SK-N-SH treated with all-trans-retinoic acid at 6 μM for 48 hours (cell line): ENCODE results near the gene FGF14.

Experiments used
- ARNTL ChIP-seq: fragments of 450-650 bp; formaldehyde crosslinking; IDR thresholded peaks from 2 replicates; pipeline ENCODE4 v1.5.0; 2020; ENCODE audit warnings: low read depth, mild to moderate bottlenecking, moderate library complexity, borderline replicate concordance
- CSDC2 ChIP-seq: fragments of 250-450 bp; sonication (Bioruptor Pico); IDR thresholded peaks from 2 replicates; pipeline ENCODE4 v1.5.0; 2020; ENCODE audit warnings: mild to moderate bottlenecking, moderate library complexity
- ESRRG ChIP-seq: fragments of 250-450 bp; sonication (Bioruptor Pico); IDR thresholded peaks from 2 replicates; pipeline ENCODE4 v1.6.1; 2021; ENCODE audit warnings: mild to moderate bottlenecking
- TOX ChIP-seq: fragments of 250-450 bp; sonication (Bioruptor Pico); IDR thresholded peaks from 2 replicates; pipeline ENCODE4 v1.8.0; 2021; ENCODE audit warnings: mild to moderate bottlenecking, moderate library complexity, borderline replicate concordance
- ZFP30 ChIP-seq: fragments of 450-650 bp; formaldehyde crosslinking; IDR thresholded peaks from 2 replicates; pipeline ENCODE4 v1.5.0; 2022; ENCODE audit warnings: mild to moderate bottlenecking, moderate library complexity
- ZNF70 ChIP-seq: fragments of 450-650 bp; formaldehyde crosslinking; IDR thresholded peaks from 2 replicates; pipeline ENCODE4 v1.5.0; 2020; ENCODE audit warnings: mild to moderate bottlenecking, moderate library complexity
- TF ChIP-seq, protein P1 (sequence below): fragments of 250-450 bp; sonication (Bioruptor Pico); IDR thresholded peaks from 2 replicates; pipeline ENCODE4 v1.5.1; 2021; ENCODE audit warnings: mild to moderate bottlenecking, moderate library complexity
- TF ChIP-seq, protein P2 (sequence below): fragments of 250-450 bp; sonication (Bioruptor Pico); IDR thresholded peaks from 2 replicates; pipeline ENCODE4 v1.8.0; 2021; ENCODE audit warnings: low read depth, mild to moderate bottlenecking, moderate library complexity, borderline replicate concordance
- TF ChIP-seq, protein P3 (sequence below): fragments of 250-450 bp; sonication (Bioruptor Pico); IDR thresholded peaks from 2 replicates; pipeline ENCODE4 v1.5.1; 2020; ENCODE audit warnings: low read depth, mild to moderate bottlenecking, moderate library complexity
- TF ChIP-seq, protein P4 (sequence below): fragments of 250-450 bp; sonication (Bioruptor Pico); IDR thresholded peaks from 2 replicates; pipeline ENCODE4 v1.5.0; 2020; ENCODE audit warnings: mild to moderate bottlenecking, moderate library complexity
- TF ChIP-seq, protein P5 (sequence below): fragments of 250-450 bp; sonication (Bioruptor Pico); IDR thresholded peaks from 2 replicates; pipeline ENCODE4 v1.8.0; 2020; ENCODE audit warnings: mild to moderate bottlenecking, moderate library complexity, borderline replicate concordance

DNA sequence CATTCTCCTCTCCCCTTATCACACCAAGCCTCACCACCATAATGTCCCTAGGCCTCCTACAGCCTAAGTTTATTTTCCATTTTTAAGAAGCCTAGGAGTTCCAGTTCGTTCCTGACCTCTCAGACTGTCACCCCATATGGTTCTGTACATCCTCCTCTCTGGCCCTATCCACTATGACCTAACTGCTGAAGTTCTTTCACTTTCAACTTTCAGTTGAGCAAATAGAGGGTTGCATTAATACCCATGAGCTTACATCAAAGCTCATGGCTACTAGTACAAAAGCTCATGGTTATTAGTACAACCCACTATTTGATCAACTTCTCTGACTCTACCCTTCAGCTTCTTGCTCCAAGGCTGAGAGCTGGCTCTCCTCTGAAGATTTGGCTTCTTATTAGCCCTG is 72.9 kb downstream of the FGF14 start:
- TF ChIP-seq, protein P1, sequence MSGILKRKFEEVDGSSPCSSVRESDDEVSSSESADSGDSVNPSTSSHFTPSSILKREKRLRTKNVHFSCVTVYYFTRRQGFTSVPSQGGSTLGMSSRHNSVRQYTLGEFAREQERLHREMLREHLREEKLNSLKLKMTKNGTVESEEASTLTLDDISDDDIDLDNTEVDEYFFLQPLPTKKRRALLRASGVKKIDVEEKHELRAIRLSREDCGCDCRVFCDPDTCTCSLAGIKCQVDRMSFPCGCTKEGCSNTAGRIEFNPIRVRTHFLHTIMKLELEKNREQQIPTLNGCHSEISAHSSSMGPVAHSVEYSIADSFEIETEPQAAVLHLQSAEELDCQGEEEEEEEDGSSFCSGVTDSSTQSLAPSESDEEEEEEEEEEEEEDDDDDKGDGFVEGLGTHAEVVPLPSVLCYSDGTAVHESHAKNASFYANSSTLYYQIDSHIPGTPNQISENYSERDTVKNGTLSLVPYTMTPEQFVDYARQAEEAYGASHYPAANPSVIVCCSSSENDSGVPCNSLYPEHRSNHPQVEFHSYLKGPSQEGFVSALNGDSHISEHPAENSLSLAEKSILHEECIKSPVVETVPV (CRISPR knock-in tag): no peak
- TF ChIP-seq, protein P2, sequence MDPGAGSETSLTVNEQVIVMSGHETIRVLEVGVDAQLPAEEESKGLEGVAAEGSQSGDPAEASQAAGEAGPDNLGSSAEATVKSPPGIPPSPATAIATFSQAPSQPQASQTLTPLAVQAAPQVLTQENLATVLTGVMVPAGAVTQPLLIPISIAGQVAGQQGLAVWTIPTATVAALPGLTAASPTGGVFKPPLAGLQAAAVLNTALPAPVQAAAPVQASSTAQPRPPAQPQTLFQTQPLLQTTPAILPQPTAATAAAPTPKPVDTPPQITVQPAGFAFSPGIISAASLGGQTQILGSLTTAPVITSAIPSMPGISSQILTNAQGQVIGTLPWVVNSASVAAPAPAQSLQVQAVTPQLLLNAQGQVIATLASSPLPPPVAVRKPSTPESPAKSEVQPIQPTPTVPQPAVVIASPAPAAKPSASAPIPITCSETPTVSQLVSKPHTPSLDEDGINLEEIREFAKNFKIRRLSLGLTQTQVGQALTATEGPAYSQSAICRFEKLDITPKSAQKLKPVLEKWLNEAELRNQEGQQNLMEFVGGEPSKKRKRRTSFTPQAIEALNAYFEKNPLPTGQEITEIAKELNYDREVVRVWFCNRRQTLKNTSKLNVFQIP (CRISPR knock-in tag): no peak
- TF ChIP-seq TOX (no peak), ZNF70 (CRISPR knock-in tag) (no peak), ZFP30 (CRISPR knock-in tag) (no peak), CSDC2 (CRISPR knock-in tag) (no peak), ESRRG (CRISPR knock-in tag) (no peak), ARNTL (CRISPR knock-in tag) (no peak)
- TF ChIP-seq, protein P3, sequence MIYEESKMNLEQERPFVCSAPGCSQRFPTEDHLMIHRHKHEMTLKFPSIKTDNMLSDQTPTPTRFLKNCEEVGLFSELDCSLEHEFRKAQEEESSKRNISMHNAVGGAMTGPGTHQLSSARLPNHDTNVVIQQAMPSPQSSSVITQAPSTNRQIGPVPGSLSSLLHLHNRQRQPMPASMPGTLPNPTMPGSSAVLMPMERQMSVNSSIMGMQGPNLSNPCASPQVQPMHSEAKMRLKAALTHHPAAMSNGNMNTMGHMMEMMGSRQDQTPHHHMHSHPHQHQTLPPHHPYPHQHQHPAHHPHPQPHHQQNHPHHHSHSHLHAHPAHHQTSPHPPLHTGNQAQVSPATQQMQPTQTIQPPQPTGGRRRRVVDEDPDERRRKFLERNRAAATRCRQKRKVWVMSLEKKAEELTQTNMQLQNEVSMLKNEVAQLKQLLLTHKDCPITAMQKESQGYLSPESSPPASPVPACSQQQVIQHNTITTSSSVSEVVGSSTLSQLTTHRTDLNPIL: no peak
- TF ChIP-seq, protein P4, sequence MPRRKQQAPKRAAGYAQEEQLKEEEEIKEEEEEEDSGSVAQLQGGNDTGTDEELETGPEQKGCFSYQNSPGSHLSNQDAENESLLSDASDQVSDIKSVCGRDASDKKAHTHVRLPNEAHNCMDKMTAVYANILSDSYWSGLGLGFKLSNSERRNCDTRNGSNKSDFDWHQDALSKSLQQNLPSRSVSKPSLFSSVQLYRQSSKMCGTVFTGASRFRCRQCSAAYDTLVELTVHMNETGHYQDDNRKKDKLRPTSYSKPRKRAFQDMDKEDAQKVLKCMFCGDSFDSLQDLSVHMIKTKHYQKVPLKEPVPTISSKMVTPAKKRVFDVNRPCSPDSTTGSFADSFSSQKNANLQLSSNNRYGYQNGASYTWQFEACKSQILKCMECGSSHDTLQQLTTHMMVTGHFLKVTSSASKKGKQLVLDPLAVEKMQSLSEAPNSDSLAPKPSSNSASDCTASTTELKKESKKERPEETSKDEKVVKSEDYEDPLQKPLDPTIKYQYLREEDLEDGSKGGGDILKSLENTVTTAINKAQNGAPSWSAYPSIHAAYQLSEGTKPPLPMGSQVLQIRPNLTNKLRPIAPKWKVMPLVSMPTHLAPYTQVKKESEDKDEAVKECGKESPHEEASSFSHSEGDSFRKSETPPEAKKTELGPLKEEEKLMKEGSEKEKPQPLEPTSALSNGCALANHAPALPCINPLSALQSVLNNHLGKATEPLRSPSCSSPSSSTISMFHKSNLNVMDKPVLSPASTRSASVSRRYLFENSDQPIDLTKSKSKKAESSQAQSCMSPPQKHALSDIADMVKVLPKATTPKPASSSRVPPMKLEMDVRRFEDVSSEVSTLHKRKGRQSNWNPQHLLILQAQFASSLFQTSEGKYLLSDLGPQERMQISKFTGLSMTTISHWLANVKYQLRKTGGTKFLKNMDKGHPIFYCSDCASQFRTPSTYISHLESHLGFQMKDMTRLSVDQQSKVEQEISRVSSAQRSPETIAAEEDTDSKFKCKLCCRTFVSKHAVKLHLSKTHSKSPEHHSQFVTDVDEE (CRISPR knock-in tag): no peak
- TF ChIP-seq, protein P5, sequence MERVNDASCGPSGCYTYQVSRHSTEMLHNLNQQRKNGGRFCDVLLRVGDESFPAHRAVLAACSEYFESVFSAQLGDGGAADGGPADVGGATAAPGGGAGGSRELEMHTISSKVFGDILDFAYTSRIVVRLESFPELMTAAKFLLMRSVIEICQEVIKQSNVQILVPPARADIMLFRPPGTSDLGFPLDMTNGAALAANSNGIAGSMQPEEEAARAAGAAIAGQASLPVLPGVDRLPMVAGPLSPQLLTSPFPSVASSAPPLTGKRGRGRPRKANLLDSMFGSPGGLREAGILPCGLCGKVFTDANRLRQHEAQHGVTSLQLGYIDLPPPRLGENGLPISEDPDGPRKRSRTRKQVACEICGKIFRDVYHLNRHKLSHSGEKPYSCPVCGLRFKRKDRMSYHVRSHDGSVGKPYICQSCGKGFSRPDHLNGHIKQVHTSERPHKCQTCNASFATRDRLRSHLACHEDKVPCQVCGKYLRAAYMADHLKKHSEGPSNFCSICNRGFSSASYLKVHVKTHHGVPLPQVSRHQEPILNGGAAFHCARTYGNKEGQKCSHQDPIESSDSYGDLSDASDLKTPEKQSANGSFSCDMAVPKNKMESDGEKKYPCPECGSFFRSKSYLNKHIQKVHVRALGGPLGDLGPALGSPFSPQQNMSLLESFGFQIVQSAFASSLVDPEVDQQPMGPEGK (CRISPR knock-in tag): no peak
